ENCODE results near the gene CDH22. TPM values are rescaled to one million over a fixed set of nuclear protein-coding genes. Genes with fewer than 3 reads are reported as not detected.

The CDH22 gene
- total RNA-seq, 4 donors from 2014 or later: not detected

GRCh38 chr20:46259260-46259859, 48.9 kb downstream of the CDH22 start:
- H3K27me3 ChIP-seq: no peaks in the 10 kb centered on the region
- H3K9me3 ChIP-seq: no peaks in the 10 kb centered on the region
- no peak overlapping the region for H3K4me3 ChIP-seq

GRCh38 chr20:46257887-46258286, 50.4 kb downstream of the CDH22 start:
- Histone ChIP-seq H3K27me3 (no peaks in the 10 kb centered on the region), H3K4me1 (no peaks in the 10 kb centered on the region), H3K27ac (no peak overlapping the region), H3K4me3 (no peak overlapping the region), H3K9me3 (no peaks in the 10 kb centered on the region), H3K36me3 (no peaks in the 10 kb centered on the region)
- no peak for DNase-seq
- TF ChIP-seq POLR2A (IDR thresholded peaks at IDR 0.05) (no peak), CTCF (IDR thresholded peaks at IDR 0.05) (no peak)

More at GRCh38 chr20:46259260-46259859, 48.9 kb downstream of the CDH22 start:
- DNase-seq: no peak
- Histone ChIP-seq H3K27ac (no peak overlapping the region), H3K36me3 (no peaks in the 10 kb centered on the region), H3K4me1 (no peaks in the 10 kb centered on the region)
- TF ChIP-seq CTCF (IDR thresholded peaks at IDR 0.05): no peak
- TF ChIP-seq POLR2A (IDR thresholded peaks at IDR 0.05): no peak

- no peak for TF ChIP-seq POLR2A (IDR thresholded peaks at IDR 0.05)
- TF ChIP-seq CTCF (IDR thresholded peaks at IDR 0.05): no peak
- Histone ChIP-seq H3K4me3 (no peak overlapping the region), H3K36me3 (no peaks in the 10 kb centered on the region), H3K27me3 (peaks cover 0 to 2% of the 10 kb centered on the region in 2 donors), H3K27ac (no peak overlapping the region), H3K4me1 (no peaks in the 10 kb centered on the region), H3K9me3 (no peaks in the 10 kb centered on the region)
- no peak for DNase-seq
Measured at GRCh38 chr20:46256293-46256692, 52.0 kb downstream of the CDH22 start.

- peak; percentile 19 to 77 (median 75) for DNase-seq
- Histone ChIP-seq H3K27me3 (peaks cover 0 to 8% of the 10 kb centered on the region in 2 donors), H3K4me3 (no peak overlapping the region), H3K36me3 (no peaks in the 10 kb centered on the region), H3K9me3 (no peaks in the 10 kb centered on the region), H3K27ac (no peak overlapping the region), H3K4me1 (no peaks in the 10 kb centered on the region)
- TF ChIP-seq POLR2A (IDR thresholded peaks at IDR 0.05) (no peak), CTCF (IDR thresholded peaks at IDR 0.05) (no peak)
Measured at GRCh38 chr20:46255440-46256104, 52.7 kb downstream of the CDH22 start.

GRCh38 chr20:46253391-46253790, 54.9 kb downstream of the CDH22 start:
- Histone ChIP-seq H3K4me1 (no peaks in the 10 kb centered on the region), H3K9me3 (no peaks in the 10 kb centered on the region), H3K27ac (no peak overlapping the region), H3K36me3 (no peaks in the 10 kb centered on the region), H3K4me3 (no peak overlapping the region), H3K27me3 (peaks cover 0 to 13% of the 10 kb centered on the region in 2 donors)
- DNase-seq: peak in 1 of 3 donors; percentile 37
- TF ChIP-seq CTCF (IDR thresholded peaks at IDR 0.05): no peak
- TF ChIP-seq POLR2A (IDR thresholded peaks at IDR 0.05): no peak
